Activated B cell treated with CpG ODN at 0.5 μM for 24 hours (primary cell): ENCODE results near the gene STK25. TPM values are rescaled to one million over a fixed set of nuclear protein-coding genes. Genes with fewer than 3 reads are reported as not detected.

Experiments
- ATAC-seq: fragments of 200-7000 bp; cut with Tn5 transposase; one replicate; pipeline ENCODE4 v1.10.0; 2021; ENCODE audit warnings: low read depth, mild to moderate bottlenecking, moderate library complexity
- CTCF ChIA-PET: fragments of 350-600 bp; sonication (Branson Sonifier 250); formaldehyde crosslinking; loops from one replicate; lab custom pipeline; 2021; ENCODE audit warnings: antibody characterized with exemption; lab: Charles Lee
- POLR2A ChIA-PET: fragments of 350-600 bp; sonication (Branson Sonifier 250); formaldehyde crosslinking; loops from one replicate; lab custom pipeline; 2021; ENCODE audit warnings: antibody characterized with exemption; lab: Charles Lee
- DNase-seq: peaks from one replicate; pipeline ENCODE4 v3.0.0; 2022
- H3K27ac Mint-ChIP-seq: one replicate; pipeline ENCODE4 v1.8.0; 2020; ENCODE audit warnings: mixed read lengths
- H3K27me3 Mint-ChIP-seq: one replicate; pipeline ENCODE4 v1.8.0; 2021; ENCODE audit warnings: mixed read lengths
- H3K36me3 Mint-ChIP-seq: one replicate; pipeline ENCODE4 v1.8.0; 2021; ENCODE audit warnings: low read depth, mixed read lengths
- H3K4me1 Mint-ChIP-seq: one replicate; pipeline ENCODE4 v1.8.0; 2021; ENCODE audit warnings: mixed read lengths
- H3K4me3 Mint-ChIP-seq: one replicate; pipeline ENCODE4 v1.8.0; 2020; ENCODE audit warnings: mild to moderate bottlenecking, mixed read lengths
- H3K9me3 Mint-ChIP-seq: one replicate; pipeline ENCODE4 v1.8.0; 2020; ENCODE audit warnings: mixed read lengths
- CTCF ChIP-seq: fragments of 200-600 bp; IDR thresholded peaks from one replicate; pipeline ENCODE4 v1.8.0; 2022; ENCODE audit warnings: antibody characterized with exemption, mild to moderate bottlenecking
- intact Hi-C: fragments of 100-400 bp; cut with micrococcal nuclease; formaldehyde crosslinking; loops from one replicate; pipeline ENCODE4 v1.15.1; 2024
- total RNA-seq: library from RNA; stranded (reverse); gene quantifications from 2 replicates; pipeline ENCODE4 v1.2.3, GENCODE V29; 2022

Gene STK25
- total RNA-seq, 1 donor from 2014 or later: 151 TPM

DNA sequence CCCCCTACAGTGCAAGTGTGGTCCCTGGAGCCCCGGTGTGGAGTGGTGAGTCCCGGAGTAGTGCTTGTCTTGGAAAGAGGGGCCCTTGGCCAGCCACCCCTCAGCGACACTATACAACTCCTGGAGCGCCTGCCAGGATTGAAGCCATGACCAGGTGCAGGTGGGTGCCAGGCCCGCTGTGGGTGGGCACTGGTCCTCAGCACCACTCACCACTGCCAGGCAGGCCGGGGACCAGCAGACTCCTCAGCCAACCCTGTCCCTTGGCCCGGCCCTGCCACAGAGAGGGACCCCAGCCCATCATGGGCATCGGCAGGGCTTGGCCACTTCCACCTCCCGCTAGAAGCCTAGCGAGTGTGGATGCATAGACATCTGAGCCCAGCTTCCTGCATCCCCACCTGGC, 42.2 kb downstream of the STK25 start:
- Mint-ChIP-seq H3K4me1 (no peaks in the 10 kb centered on the region), H3K27me3 (no peaks in the 10 kb centered on the region), H3K27ac (no peak overlapping the region), H3K4me3 (no peak overlapping the region), H3K9me3 (no peaks in the 10 kb centered on the region), H3K36me3 (peaks cover 25% of the 10 kb centered on the region)
- POLR2A ChIA-PET: no interaction called here
- intact Hi-C loops: no loop called here
- CTCF ChIA-PET: no interaction called here
- no peak for ATAC-seq
- DNase-seq: no peak
- TF ChIP-seq CTCF: no peak

GRCh38 chr2:241465543-241465942, 42.8 kb downstream of the STK25 start:
- H3K4me3 Mint-ChIP-seq: no peak overlapping the region
- no peaks in the 10 kb centered on the region for H3K4me1 Mint-ChIP-seq
- no peak overlapping the region for H3K27ac Mint-ChIP-seq
- peaks cover 19% of the 10 kb centered on the region for H3K36me3 Mint-ChIP-seq
- H3K9me3 Mint-ChIP-seq: no peaks in the 10 kb centered on the region
- no peak for DNase-seq
- intact Hi-C loops: no loop called here
- POLR2A ChIA-PET: no interaction called here
- no peaks in the 10 kb centered on the region for H3K27me3 Mint-ChIP-seq
- no peak for TF ChIP-seq CTCF
- ATAC-seq: no peak
- CTCF ChIA-PET: no interaction called here

- ATAC-seq: no peak
- no peaks in the 10 kb centered on the region for H3K4me1 Mint-ChIP-seq
- TF ChIP-seq CTCF: no peak
- intact Hi-C loops: no loop called here
- H3K9me3 Mint-ChIP-seq: no peaks in the 10 kb centered on the region
- H3K27me3 Mint-ChIP-seq: no peaks in the 10 kb centered on the region
- H3K4me3 Mint-ChIP-seq: no peak overlapping the region
- no peak for DNase-seq
- peaks cover 12% of the 10 kb centered on the region for H3K36me3 Mint-ChIP-seq
- ChIA-PET POLR2A (no interaction called here), CTCF (no interaction called here)
- H3K27ac Mint-ChIP-seq: no peak overlapping the region
These were observed 44.9 kb downstream of the STK25 start for GRCh38 chr2:241463276-241464135.

DNA sequence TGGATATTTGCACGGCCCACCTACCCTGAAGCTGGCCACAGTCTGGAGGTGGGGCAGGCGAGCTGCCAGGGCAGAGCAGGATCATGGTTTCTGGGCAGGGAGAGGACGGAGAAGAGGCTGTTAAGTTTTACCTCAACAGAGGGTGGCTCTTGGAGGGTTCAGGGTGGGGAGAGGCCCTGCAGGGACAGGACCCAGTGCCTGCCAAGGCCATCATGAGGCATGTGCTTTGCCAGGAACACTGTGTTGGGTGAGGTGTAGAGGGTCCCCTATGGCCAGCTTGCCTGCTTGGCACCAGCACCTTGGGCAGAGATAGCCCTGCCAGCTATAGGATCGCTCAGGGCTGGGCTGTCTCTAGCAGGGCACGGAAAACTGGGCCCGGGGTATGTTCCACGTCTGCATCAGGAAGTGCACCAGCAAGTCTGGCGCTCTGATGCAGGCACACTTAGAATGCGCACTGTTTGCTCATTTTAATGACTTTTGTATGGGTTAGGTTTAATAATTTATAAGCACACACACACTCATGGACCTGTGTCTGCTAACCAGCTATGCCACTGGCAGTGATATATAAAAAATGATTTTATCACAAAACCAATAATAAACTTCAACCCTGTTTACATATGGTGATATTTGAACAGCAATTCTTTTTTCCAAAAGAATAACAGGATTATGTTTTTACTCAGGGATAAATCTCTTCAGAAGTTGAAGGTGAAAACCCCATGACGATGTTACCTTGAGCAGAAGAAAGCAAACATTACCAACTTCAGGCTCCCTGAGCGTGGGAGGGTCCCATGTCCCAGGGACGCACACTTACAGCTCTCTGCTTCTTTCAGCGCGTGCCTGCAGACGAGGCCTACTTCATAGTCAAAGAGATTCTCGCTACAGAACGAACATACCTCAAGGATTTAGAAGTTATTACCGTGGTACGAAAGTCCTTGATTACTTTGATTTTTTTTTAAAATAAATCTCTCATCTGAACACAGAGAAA, 46.4 kb downstream of the STK25 start:
- POLR2A ChIA-PET: no interaction called here
- TF ChIP-seq CTCF: no peak
- Mint-ChIP-seq H3K27me3 (no peaks in the 10 kb centered on the region), H3K27ac (no peak overlapping the region), H3K4me1 (no peaks in the 10 kb centered on the region), H3K4me3 (no peak overlapping the region), H3K36me3 (peaks cover 12% of the 10 kb centered on the region), H3K9me3 (no peaks in the 10 kb centered on the region)
- DNase-seq: no peak
- CTCF ChIA-PET: no interaction called here
- no peak for ATAC-seq
- intact Hi-C loops: no loop called here

DNA sequence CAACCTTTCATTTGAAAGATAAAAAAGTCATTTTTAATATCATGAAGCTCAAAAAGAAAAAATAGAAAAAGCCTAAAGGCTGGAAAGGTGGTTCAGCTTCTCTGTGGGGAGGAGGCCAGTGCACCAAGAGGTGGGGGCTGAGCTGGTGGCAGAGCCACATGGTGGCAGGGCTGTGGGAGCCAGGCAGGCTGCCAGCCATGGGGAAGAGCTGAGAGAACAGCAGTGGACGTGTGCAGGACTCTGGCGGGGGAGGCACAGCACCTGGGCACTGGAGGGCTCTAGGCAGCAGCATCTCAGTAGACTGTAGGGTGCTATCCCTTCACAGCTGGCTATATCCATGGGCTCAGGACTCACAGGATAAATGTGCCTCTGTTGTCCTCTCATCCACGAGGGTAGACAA, 47.8 kb downstream of the STK25 start:
- Mint-ChIP-seq H3K4me1 (no peaks in the 10 kb centered on the region), H3K27me3 (no peaks in the 10 kb centered on the region), H3K36me3 (peaks cover 12% of the 10 kb centered on the region), H3K9me3 (no peaks in the 10 kb centered on the region), H3K4me3 (no peak overlapping the region), H3K27ac (no peak overlapping the region)
- POLR2A ChIA-PET: interaction anchor here (0.6 kb wide), 1 partner anchor 504 kb away, joined by 4 read pairs; no protein-coding TSS in a partner anchor
- no peak for TF ChIP-seq CTCF
- CTCF ChIA-PET: no interaction called here
- ATAC-seq: no peak
- no peak for DNase-seq
- intact Hi-C loops: no loop called here
